Medulla oblongata (tissue), 1 donor: ENCODE measurements around the gene LDLRAD4.
"Not testable (repeated sequence)": the region's sequence is repeated elsewhere in the genome, so short reads cannot be mapped to it uniquely, and the experiment has no call there.

Experiments
- DNase-seq: peaks from one replicate; pipeline ENCODE4 v3.0.0-alpha.2; 2015; ENCODE audit errors: extremely low spot score

Gene LDLRAD4

GRCh38 chr18:13335903-13336302 lies 117.3 kb downstream of the LDLRAD4 start:
- no peak for DNase-seq

- DNase-seq = no peak
These were observed 118.3 kb downstream of the LDLRAD4 start for GRCh38 chr18:13336841-13337240.

DNA sequence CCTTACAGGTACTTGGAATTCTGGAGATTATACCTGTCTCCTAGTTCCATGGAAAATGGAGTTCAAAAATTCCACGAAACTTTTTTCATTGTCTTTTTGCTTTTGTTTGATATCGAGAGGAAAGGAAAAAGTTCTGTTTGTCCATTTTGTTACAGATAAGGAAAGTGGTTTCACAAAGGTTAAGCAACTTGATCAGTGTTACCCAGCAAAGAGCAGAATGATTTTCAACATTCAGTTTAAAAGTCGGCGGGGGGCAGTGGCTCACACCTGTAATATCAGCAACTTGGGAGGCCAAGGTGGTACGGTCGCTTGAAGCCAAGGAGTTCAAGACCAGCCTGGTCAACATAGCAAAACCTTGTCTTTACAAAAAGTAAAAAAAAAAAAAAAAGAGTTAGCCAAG lies 118.8 kb downstream of the LDLRAD4 start:
- DNase-seq = no peak

GRCh38 chr18:13338318-13338717 lies 119.8 kb downstream of the LDLRAD4 start:
- DNase-seq = no peak

DNA sequence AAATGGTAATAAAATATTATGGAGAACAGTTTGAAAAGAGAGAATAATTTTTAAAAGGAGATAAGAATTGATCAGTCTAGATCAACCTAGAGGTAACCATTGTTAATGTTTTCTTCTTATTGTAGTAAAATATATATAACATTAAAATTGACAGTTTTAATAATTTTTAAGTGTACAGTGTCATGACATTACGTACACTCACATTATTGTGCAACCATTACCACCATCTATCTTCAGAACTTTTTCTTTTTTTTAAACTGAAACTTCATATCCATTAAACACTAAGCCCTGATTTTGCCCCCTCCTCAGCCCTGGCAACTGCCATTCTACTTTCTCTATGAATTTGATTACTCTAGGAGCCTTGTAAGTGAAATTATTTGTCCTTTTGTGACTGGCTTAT lies 121.1 kb downstream of the LDLRAD4 start:
- DNase-seq = no peak

GRCh38 chr18:13346449-13346848 lies 127.9 kb downstream of the LDLRAD4 start:
- DNase-seq = not testable (repeated sequence)

DNA sequence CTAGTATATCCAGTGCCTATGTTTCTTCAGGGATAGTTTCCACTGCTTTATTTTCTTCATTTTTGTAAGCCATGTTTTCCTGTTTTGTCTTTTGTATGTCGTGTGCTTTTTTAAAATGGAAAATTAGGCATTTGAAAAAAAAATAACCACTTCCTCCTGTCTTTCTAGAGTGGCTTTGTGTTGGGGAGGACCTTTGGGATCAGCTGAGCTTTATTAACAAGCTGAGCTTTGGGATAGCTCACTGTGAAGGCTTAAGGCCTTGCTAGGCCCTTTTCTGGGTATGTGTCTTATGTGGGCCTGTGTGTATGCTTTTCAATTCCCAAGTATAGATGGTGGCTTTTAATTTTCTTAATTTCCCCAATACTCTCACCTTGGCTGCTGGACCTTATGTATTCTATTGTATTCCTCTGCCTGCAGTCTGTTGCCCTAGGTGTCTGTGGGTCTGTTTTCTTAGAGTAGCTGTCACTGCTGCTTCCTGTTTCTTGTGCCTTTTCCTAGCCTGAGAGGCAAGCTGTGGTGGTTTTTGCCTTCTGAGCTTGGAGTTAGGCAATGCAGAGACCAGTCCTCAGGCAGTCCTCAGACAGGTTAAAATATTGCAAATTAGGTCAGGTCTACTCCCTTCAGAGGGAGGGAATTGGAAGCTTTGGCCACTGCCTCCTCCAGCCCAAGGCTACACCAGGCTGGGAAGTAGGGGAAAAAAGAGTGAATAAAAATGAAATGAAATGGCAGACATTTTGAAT lies 134.7 kb downstream of the LDLRAD4 start:
- no peak for DNase-seq

DNA sequence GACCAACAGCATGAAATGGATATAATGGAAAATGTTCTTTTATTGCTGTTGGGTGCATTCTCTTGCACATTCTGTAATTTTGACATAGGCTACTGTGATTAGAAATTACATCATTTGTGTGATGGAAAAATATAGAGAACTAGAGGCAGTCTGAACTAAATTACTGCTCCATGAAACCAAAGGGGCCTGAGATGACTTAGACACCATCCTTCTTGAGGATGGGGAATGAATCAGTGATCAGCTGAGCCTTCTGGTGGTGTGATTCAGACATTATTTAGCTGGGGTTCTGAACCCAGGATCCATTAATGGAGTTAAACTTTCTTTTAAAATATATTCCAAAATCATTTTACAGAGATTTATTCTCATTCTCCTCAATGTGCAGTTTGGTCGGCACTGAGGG lies 135.8 kb downstream of the LDLRAD4 start:
- no peak for DNase-seq

- no peak for DNase-seq
These were observed 137.5 kb downstream of the LDLRAD4 start for GRCh38 chr18:13356032-13356431.

DNA sequence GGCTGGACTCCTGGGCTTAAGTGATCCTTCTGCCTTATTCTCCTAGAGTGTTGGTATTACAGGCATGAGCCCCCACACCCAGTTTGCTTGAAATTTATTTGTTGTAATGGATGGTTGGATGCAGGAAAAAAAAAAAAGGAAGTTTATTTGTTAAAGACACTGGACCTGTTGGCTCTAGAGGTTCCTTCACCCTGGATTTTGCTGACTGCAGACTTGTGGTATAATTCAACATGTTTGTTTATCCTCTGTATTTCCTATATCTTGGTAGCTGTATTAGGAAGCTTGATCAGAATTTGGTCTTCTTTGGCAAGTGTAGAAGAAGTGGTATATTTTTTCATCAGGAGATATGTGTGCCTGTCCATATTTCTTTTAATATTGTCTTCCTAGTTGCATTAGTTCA lies 138.7 kb downstream of the LDLRAD4 start:
- no peak for DNase-seq

- no peak for DNase-seq
These were observed 140.7 kb downstream of the LDLRAD4 start for GRCh38 chr18:13359210-13359609.

GRCh38 chr18:13361431-13361830 lies 142.9 kb downstream of the LDLRAD4 start:
- no peak for DNase-seq

DNA sequence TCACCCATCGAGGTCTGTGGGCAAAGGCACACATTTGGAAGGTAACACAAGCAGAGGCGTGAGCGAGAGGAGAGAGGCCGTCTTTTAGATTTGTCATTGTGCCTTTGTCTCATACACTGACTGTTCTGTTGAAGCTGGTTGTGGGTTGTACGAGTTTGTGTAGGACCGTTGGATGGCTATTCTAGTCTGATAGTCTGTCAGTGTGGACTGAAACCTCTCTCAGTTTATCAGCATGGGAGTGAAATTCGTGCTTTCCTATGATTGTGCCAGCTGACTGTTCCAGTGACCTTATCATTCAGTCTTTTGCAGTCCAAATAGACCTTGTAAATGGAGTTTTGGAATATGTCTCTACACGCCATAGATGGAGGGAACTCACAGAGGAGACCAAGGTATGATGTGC lies 143.5 kb downstream of the LDLRAD4 start:
- DNase-seq = no peak

GRCh38 chr18:13362607-13363006 lies 144.0 kb downstream of the LDLRAD4 start:
- DNase-seq = no peak

DNA sequence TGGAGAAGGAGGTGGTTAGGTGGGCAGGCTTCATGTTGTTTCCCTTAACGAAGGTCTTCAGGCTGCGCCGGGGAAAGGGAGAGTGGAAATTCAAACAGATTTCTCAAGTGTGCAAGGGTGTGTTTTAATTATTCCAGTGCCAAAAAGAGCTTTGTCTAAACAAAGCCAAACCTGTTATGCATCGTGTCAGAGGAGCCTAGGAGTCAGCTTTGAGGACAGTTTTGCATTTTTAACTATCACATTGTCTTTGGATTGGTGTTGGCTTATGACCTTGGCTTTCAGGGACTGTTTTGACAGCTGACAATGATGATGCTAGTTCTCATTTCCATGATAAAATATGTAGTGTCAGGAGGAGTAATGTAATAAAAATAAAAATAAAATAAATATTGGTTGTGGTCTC lies 144.8 kb downstream of the LDLRAD4 start:
- no peak for DNase-seq

DNA sequence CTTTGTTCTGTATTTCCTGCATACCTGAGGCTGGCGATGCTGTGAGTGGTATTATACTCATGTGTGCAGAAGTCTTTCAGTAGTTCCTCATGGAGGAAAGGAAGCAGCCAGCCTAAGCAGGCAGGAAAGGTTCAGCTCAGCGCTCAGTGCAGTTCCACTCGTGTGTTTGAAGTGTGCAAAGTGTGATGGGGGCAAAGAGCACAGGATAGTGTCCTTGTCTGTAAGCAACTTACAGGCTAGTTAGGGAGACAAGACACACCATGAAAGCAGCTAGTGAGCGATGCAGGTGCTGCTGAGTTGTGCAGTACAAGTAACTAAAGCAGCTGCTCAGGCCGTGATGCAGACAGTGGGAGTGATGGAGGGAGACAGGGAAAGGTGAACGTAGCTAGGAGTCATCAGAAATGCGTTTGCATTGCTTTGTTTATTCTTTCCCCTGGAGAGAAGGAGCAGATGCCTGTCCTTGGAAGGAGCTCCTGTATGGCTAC lies 146.2 kb downstream of the LDLRAD4 start:
- DNase-seq = no peak

- DNase-seq = no peak
These were observed 147.6 kb downstream of the LDLRAD4 start for GRCh38 chr18:13366131-13366530.

- no peak for DNase-seq
These were observed 148.0 kb downstream of the LDLRAD4 start for GRCh38 chr18:13366541-13366940.

- no peak for DNase-seq
These were observed 148.7 kb downstream of the LDLRAD4 start for GRCh38 chr18:13366962-13367892.

DNA sequence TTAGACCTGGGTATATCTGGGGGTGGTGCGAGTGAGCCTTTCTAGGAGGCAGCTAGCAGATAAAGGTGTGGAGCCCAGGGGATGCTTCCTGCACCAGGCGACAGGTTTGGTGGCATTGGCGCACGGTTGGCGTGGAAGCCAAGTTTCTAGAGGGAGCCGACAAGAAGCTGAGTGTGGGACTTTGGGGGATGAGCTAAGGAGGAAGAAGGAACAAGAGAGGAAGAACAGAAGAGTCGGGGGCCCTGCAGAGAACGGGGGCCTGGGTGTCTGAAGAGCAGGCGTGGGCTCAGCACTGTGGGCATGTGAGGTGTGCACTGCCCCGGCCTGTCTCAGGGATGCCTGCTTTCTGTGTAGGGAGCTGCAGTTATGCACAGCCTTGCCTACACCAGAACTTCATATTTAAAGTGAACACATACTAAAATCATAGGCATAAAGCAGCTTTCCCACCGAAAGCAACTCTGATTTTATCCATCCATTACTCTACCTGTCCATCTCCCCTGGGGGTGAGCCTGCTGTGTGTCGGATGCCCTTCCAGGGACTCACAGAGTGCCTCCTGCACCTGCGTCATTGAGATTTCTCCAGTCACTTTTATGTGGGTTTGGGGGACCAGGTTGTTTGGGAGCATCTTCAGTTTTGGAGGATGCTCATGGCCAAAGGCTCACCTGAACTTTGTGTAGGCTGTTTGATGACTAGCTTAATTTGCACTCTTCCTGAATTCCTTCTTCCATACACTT lies 149.7 kb downstream of the LDLRAD4 start:
- no peak for DNase-seq

GRCh38 chr18:13369353-13369752 lies 150.8 kb downstream of the LDLRAD4 start:
- DNase-seq = no peak
